Measurements from ENCODE around the gene LPO. TPM values are rescaled to one million over a fixed set of nuclear protein-coding genes. Genes with fewer than 3 reads are reported as not detected.

The LPO gene
- total RNA-seq, 1 experiment from 2014 or later, result 0.20 TPM

DNA sequence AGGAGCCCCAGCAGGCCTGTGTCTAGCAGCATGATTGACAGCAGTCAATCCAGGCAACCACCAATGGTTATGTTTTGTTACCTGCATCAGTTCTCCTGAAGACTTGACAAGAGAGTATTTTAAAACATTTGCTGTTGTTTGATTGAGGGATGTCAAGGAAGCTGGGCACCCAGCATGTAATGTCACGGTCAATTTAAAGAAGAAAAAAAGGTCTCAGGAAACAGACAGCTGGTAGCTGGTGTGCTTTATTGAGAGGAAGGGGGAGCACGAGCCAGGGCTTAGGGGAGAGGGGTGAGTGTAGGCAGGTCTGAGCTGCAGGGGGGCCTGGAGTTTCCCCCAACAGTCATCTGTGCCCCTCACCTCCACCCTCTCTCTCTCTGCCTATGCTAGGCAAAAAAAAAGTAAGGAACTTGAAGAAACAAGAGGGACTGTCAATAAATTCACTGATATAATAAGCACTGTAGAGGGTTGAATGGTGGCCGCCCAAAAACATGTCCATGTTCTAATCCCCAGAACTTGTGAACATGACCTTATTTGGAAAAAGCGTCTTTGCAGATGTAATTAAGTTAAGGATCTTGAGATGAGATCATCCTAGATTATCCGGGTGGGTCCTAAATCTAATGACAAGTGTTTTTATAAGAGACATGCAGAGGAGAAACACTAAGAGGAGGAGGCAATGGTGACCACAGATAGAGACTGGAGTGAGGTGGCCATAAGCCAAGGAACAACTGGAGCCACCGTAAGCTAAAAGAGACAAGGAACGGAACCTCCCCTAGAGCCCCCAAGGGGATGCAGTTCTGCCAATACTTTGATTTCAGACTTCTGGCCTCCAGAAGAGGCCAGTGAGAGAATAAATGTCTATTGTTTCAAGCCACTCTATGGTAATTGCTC is 75.7 kb downstream of the LPO start:
- TF ChIP-seq ETV6 (CRISPR knock-in tag; IDR thresholded peaks at IDR 0.05) (no peak), ZNF671 (CRISPR knock-in tag; IDR thresholded peaks at IDR 0.05) (no peak), NFYB (CRISPR knock-in tag; conservative IDR thresholded peaks at IDR 0.05; ENCODE audit: low read depth) (no peak), USF1 (CRISPR knock-in tag; IDR thresholded peaks at IDR 0.05) (no peak), NR3C1 (CRISPR knock-in tag; conservative IDR thresholded peaks at IDR 0.05; ENCODE audit: low read depth) (no peak), TEAD4 (CRISPR knock-in tag; IDR thresholded peaks at IDR 0.05) (no peak)
- TF ChIP-seq, protein P1, sequence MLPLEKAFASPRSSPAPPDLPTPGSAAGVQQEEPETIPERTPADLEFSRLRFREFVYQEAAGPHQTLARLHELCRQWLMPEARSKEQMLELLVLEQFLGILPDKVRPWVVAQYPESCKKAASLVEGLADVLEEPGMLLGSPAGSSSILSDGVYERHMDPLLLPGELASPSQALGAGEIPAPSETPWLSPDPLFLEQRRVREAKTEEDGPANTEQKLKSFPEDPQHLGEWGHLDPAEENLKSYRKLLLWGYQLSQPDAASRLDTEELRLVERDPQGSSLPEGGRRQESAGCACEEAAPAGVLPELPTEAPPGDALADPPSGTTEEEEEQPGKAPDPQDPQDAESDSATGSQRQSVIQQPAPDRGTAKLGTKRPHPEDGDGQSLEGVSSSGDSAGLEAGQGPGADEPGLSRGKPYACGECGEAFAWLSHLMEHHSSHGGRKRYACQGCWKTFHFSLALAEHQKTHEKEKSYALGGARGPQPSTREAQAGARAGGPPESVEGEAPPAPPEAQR (CRISPR knock-in tag; IDR thresholded peaks at IDR 0.05), result no peak
- TF ChIP-seq, protein P2, sequence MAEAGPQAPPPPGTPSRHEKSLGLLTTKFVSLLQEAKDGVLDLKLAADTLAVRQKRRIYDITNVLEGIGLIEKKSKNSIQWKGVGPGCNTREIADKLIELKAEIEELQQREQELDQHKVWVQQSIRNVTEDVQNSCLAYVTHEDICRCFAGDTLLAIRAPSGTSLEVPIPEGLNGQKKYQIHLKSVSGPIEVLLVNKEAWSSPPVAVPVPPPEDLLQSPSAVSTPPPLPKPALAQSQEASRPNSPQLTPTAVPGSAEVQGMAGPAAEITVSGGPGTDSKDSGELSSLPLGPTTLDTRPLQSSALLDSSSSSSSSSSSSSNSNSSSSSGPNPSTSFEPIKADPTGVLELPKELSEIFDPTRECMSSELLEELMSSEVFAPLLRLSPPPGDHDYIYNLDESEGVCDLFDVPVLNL (CRISPR knock-in tag; IDR thresholded peaks at IDR 0.05; ENCODE audit: borderline replicate concordance, low read depth), result no peak
- TF ChIP-seq, protein P3, sequence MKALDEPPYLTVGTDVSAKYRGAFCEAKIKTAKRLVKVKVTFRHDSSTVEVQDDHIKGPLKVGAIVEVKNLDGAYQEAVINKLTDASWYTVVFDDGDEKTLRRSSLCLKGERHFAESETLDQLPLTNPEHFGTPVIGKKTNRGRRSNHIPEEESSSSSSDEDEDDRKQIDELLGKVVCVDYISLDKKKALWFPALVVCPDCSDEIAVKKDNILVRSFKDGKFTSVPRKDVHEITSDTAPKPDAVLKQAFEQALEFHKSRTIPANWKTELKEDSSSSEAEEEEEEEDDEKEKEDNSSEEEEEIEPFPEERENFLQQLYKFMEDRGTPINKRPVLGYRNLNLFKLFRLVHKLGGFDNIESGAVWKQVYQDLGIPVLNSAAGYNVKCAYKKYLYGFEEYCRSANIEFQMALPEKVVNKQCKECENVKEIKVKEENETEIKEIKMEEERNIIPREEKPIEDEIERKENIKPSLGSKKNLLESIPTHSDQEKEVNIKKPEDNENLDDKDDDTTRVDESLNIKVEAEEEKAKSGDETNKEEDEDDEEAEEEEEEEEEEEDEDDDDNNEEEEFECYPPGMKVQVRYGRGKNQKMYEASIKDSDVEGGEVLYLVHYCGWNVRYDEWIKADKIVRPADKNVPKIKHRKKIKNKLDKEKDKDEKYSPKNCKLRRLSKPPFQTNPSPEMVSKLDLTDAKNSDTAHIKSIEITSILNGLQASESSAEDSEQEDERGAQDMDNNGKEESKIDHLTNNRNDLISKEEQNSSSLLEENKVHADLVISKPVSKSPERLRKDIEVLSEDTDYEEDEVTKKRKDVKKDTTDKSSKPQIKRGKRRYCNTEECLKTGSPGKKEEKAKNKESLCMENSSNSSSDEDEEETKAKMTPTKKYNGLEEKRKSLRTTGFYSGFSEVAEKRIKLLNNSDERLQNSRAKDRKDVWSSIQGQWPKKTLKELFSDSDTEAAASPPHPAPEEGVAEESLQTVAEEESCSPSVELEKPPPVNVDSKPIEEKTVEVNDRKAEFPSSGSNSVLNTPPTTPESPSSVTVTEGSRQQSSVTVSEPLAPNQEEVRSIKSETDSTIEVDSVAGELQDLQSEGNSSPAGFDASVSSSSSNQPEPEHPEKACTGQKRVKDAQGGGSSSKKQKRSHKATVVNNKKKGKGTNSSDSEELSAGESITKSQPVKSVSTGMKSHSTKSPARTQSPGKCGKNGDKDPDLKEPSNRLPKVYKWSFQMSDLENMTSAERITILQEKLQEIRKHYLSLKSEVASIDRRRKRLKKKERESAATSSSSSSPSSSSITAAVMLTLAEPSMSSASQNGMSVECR (CRISPR knock-in tag; IDR thresholded peaks at IDR 0.05; ENCODE audit: borderline replicate concordance), result no peak
- ChIA-PET CTCF (interaction anchor here (0.6 to 8.3 kb wide), 4 partner anchors 8 to 133 kb away, joined by 5 to 97 read pairs (median 66); partner anchors contain the start of gene RNF43), POLR2A (no interaction called here)
- no peak overlapping the region for H3K4me3 Mint-ChIP-seq
- H3K4me1 Mint-ChIP-seq, result peaks cover 5% of the 10 kb centered on the region
- H3K36me3 Mint-ChIP-seq, result no peaks in the 10 kb centered on the region
- no peaks in the 10 kb centered on the region for H3K27me3 Mint-ChIP-seq (ENCODE audit: low read depth)
- no peaks in the 10 kb centered on the region for H3K9me3 Mint-ChIP-seq
- DNase-seq (ENCODE audit: low spot score) (no peak), ATAC-seq (no peak)
- H3K27ac Mint-ChIP-seq, result no peak overlapping the region; the same call in 1 of the 2 replicates

DNA sequence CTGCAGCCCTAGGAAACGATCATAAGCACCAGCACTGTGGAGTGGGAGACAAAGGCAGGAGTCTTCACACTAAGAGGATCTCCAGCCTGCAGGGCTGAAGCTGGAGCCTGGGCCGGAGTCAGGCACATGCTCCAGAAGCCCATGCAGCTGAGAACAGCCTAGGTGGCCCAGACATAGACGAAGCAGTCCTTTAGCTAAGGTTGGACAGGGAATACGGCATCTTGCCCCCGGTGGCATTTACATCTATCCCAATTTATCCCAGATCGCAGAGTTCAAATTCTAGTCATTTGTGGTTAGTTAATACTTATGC is 76.3 kb downstream of the LPO start:
- no peaks in the 10 kb centered on the region for H3K9me3 Mint-ChIP-seq
- ATAC-seq, result no peak
- H3K4me3 Mint-ChIP-seq, result no peak overlapping the region
- peaks cover 5% of the 10 kb centered on the region for H3K4me1 Mint-ChIP-seq
- H3K27ac Mint-ChIP-seq, result no peak overlapping the region
- no peaks in the 10 kb centered on the region for H3K36me3 Mint-ChIP-seq
- DNase-seq (ENCODE audit: low spot score), result no peak
- ChIA-PET POLR2A (no interaction called here), CTCF (interaction anchor here (0.6 to 8.3 kb wide), 6 partner anchors 8 to 154 kb away, joined by 3 to 97 read pairs (median 31); partner anchors contain the start of gene RNF43)
- H3K27me3 Mint-ChIP-seq (ENCODE audit: low read depth), result peaks cover 2% of the 10 kb centered on the region; the same call in 1 of the 2 replicates
- TF ChIP-seq NFATC4 (CRISPR knock-in tag; IDR thresholded peaks at IDR 0.05) (no peak), HMGA2 (CRISPR knock-in tag; IDR thresholded peaks at IDR 0.05) (no peak), FOXK1 (CRISPR knock-in tag; IDR thresholded peaks at IDR 0.05) (no peak), JAZF1 (CRISPR knock-in tag; IDR thresholded peaks at IDR 0.05) (no peak), ZNF512 (CRISPR knock-in tag; IDR thresholded peaks at IDR 0.05; ENCODE audit: borderline replicate concordance) (no peak), CBFB (CRISPR knock-in tag; IDR thresholded peaks at IDR 0.05; ENCODE audit: low read depth) (no peak), IRF2 (CRISPR knock-in tag; IDR thresholded peaks at IDR 0.05; ENCODE audit: borderline replicate concordance, low read depth) (no peak), MXD4 (CRISPR knock-in tag; IDR thresholded peaks at IDR 0.05; ENCODE audit: borderline replicate concordance) (no peak), ZNF425 (CRISPR knock-in tag; conservative IDR thresholded peaks at IDR 0.05) (no peak)
- TF ChIP-seq, protein P4, sequence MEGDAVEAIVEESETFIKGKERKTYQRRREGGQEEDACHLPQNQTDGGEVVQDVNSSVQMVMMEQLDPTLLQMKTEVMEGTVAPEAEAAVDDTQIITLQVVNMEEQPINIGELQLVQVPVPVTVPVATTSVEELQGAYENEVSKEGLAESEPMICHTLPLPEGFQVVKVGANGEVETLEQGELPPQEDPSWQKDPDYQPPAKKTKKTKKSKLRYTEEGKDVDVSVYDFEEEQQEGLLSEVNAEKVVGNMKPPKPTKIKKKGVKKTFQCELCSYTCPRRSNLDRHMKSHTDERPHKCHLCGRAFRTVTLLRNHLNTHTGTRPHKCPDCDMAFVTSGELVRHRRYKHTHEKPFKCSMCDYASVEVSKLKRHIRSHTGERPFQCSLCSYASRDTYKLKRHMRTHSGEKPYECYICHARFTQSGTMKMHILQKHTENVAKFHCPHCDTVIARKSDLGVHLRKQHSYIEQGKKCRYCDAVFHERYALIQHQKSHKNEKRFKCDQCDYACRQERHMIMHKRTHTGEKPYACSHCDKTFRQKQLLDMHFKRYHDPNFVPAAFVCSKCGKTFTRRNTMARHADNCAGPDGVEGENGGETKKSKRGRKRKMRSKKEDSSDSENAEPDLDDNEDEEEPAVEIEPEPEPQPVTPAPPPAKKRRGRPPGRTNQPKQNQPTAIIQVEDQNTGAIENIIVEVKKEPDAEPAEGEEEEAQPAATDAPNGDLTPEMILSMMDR (IDR thresholded peaks at IDR 0.05), result no peak
